Mesothelial cell of epicardium (in vitro differentiated cells): ENCODE measurements around the gene REPS2. TPM values are rescaled to one million over a fixed set of nuclear protein-coding genes. Genes with fewer than 3 reads are reported as not detected.

Experiments
- DNase-seq, 2 experiments: peaks; one replicate each; pipeline ENCODE4 v3.0.0; 2021; ENCODE audit warnings: low spot score in 2 of 2; ENCODE audit not compliant: unreplicated experiment in 2 of 2
- H3K27ac Mint-ChIP-seq: 2 replicates; pipeline ENCODE4 v1.8.0; 2021; ENCODE audit warnings: mixed read lengths
- H3K27me3 Mint-ChIP-seq: 2 replicates; pipeline ENCODE4 v1.8.0; 2021; ENCODE audit warnings: low read depth, mixed read lengths
- H3K36me3 Mint-ChIP-seq: 2 replicates; pipeline ENCODE4 v1.8.0; 2021; ENCODE audit warnings: mixed read lengths
- H3K4me1 Mint-ChIP-seq: 2 replicates; pipeline ENCODE4 v1.8.0; 2021; ENCODE audit warnings: mixed read lengths
- H3K4me3 Mint-ChIP-seq: 2 replicates; pipeline ENCODE4 v1.8.0; 2021; ENCODE audit warnings: mild to moderate bottlenecking, moderate library complexity, mixed read lengths
- H3K9me3 Mint-ChIP-seq: 2 replicates; pipeline ENCODE4 v1.8.0; 2021; ENCODE audit warnings: mixed read lengths
- CTCF ChIP-seq: fragments of 200-600 bp; sonication (generic); IDR thresholded peaks from one replicate; pipeline ENCODE4 v1.5.0; 2021; ENCODE audit warnings: antibody characterized with exemption; ENCODE audit not compliant: unreplicated experiment
- total RNA-seq: library from RNA; stranded (reverse); gene quantifications from 3 replicates; pipeline ENCODE4 v1.2.1, GENCODE V29; 2021

Gene REPS2
- total RNA-seq, 1 donor from 2014 or later: 5.2 TPM

- Mint-ChIP-seq H3K4me1 (no peaks in the 10 kb centered on the region), H3K36me3 (peaks cover 3% of the 10 kb centered on the region), H3K4me3 (no peak overlapping the region), H3K27me3 (peaks cover 16% of the 10 kb centered on the region), H3K9me3 (peaks cover 17% of the 10 kb centered on the region), H3K27ac (no peak overlapping the region)
- DNase-seq: no peak
- TF ChIP-seq CTCF: no peak
These were observed 38.8 kb downstream of the REPS2 start for GRCh38 chrX:16985286-16985685.

GRCh38 chrX:16986169-16986568, 39.7 kb downstream of the REPS2 start:
- no peak overlapping the region for H3K27ac Mint-ChIP-seq
- H3K36me3 Mint-ChIP-seq: peaks cover 3% of the 10 kb centered on the region
- no peaks in the 10 kb centered on the region for H3K4me1 Mint-ChIP-seq
- H3K27me3 Mint-ChIP-seq: peaks cover 20% of the 10 kb centered on the region
- no peak for TF ChIP-seq CTCF
- DNase-seq: no peak
- H3K4me3 Mint-ChIP-seq: no peak overlapping the region
- peaks cover 17% of the 10 kb centered on the region for H3K9me3 Mint-ChIP-seq

- TF ChIP-seq CTCF: no peak
- Mint-ChIP-seq H3K36me3 (no peaks in the 10 kb centered on the region), H3K27ac (no peak overlapping the region), H3K9me3 (peaks cover 11% of the 10 kb centered on the region), H3K4me1 (no peaks in the 10 kb centered on the region), H3K4me3 (no peak overlapping the region), H3K27me3 (peaks cover 32% of the 10 kb centered on the region)
- no peak for DNase-seq
These were observed 43.3 kb downstream of the REPS2 start for GRCh38 chrX:16989750-16990149.

GRCh38 chrX:16990839-16991238, 44.4 kb downstream of the REPS2 start:
- Mint-ChIP-seq H3K4me1 (no peaks in the 10 kb centered on the region), H3K9me3 (peaks cover 11% of the 10 kb centered on the region), H3K36me3 (no peaks in the 10 kb centered on the region), H3K4me3 (no peak overlapping the region), H3K27ac (no peak overlapping the region), H3K27me3 (peaks cover 30% of the 10 kb centered on the region)
- no peak for TF ChIP-seq CTCF
- DNase-seq: no peak

- no peak for DNase-seq
- H3K27me3 Mint-ChIP-seq: peaks cover 45% of the 10 kb centered on the region
- no peak overlapping the region for H3K27ac Mint-ChIP-seq
- no peaks in the 10 kb centered on the region for H3K4me1 Mint-ChIP-seq
- H3K36me3 Mint-ChIP-seq: no peaks in the 10 kb centered on the region
- H3K9me3 Mint-ChIP-seq: peaks cover 11% of the 10 kb centered on the region
- H3K4me3 Mint-ChIP-seq: no peak overlapping the region
- TF ChIP-seq CTCF: no peak
These were observed 46.0 kb downstream of the REPS2 start for GRCh38 chrX:16992445-16992844.

GRCh38 chrX:16992951-16993350, 46.5 kb downstream of the REPS2 start:
- H3K4me1 Mint-ChIP-seq: no peaks in the 10 kb centered on the region
- no peak overlapping the region for H3K4me3 Mint-ChIP-seq
- DNase-seq: no peak
- no peak for TF ChIP-seq CTCF
- peaks cover 7% of the 10 kb centered on the region for H3K9me3 Mint-ChIP-seq
- peaks cover 49% of the 10 kb centered on the region for H3K27me3 Mint-ChIP-seq
- no peaks in the 10 kb centered on the region for H3K36me3 Mint-ChIP-seq
- H3K27ac Mint-ChIP-seq: no peak overlapping the region
